Activated T-cell treated with anti-CD3 and anti-CD28 coated beads, Interleukin-2, amount 50 U/mL, for 48 hours (primary cell): ENCODE data around the gene SPPL2A.

ENCODE experiments used
- DNase-seq, 2 experiments: peaks; one replicate each; pipeline ENCODE4 v3.0.0-alpha.2; 2020

Gene SPPL2A

DNA sequence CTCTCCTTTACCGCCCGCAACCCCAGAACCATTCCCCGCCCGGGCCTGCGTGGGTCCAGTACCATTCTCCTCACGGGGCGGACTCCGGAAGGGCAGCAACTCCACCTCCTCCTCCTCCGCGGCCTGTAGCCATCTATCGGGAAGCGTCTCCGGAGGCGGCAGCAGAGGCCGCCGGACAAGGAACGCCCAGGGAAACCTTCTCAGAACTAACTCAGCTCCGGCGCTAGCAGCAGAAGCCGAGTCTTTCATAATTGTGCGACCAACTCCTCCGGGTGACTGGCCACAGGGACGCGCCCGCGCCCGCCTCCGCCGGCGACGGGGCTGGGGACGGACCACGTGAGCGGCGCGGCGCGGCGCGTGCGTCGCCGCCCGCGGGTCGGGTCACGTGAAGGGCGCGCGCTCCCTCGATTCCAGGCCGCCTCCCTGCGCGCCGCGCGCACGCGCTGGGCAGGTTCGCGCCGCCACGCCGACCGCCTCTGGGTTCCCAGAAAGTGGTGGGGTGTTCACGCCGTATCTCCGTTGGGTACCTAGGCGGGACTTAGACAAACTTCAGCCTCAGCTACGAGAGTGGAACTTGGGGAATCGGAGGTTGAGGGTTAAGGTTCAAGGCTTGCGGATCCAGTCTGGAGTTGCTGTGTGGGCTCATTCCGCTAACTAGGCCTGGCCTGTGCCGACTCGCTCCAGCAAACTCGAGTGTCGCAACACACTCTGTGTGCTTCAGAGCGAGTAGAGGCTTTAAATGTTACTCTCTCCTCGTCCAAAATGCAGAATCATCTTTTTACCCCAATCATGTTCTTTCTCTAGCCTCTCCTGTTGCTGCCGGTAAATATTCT, 78.8 kb downstream of the SPPL2A start, which contains the start of gene TRPM7:
Gene TRPM7, minus strand, starts transcription at position 329 of the 833 bp plus-strand sequence. Its CDS starts 264 bp downstream, at position 65.
- DNase-seq: peak; percentile 91 to 95

DNA sequence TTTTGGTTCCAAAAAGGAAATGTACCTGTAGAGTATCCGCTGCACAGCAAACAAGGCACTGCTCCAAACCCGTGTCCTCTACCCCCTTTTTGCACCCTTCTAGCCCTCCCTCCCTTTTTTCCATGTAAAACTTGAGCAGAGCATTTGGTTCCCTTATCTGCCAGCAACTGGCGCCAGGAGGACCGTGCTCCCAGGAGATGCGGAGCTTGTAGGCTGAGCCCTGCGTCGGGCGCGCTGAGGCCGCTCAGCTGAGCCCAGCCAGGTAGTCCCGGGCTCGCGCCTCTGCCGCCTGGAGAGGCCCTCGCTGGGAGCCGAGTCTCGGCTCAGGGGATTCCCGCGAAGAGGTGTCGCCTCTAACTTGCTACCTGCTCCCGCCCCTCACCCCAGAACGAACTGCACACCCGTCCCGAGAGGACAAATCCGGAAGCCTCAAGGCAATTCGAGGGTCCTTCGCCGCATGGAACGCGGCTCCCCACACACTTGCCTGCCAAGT, 79.5 kb downstream of the SPPL2A start:
- DNase-seq: peak; percentile 83 to 86

DNA sequence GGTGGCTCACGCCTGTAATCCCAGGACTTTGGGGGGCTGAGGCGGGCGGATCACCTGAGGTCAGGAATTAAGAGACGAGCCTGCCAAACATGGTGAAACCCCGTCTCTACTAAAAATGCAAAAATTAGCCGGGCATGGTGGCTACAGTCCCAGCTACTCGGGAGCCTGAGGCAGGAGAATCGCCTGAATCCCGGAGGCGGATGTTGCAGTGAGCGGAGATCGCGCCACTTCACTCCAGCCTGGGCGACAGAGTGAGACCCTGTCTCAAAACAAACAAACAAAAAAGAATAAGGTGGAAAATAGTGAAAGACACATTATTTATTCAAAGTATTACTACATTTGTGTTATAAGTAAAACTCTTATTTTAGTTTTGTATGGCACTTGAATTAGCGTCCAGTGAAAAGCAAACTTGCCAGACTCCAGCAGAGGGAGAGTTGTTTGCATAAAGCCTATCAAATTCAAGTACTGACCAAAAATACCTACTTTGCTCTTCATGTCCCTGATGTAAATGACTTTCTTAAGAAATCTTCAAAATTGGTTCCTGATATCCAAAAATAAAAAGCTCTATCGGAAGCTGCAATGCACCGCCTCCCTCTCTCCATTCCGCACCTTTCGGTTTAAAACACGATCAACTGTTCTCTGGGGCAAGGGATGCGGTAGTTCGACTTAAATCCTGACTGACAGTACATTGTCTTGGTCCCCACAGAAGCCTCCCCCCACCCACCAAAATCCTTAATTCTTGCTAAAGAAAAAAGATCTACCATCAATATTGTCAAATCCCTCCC, 80.1 kb downstream of the SPPL2A start:
- DNase-seq: no peak

DNA sequence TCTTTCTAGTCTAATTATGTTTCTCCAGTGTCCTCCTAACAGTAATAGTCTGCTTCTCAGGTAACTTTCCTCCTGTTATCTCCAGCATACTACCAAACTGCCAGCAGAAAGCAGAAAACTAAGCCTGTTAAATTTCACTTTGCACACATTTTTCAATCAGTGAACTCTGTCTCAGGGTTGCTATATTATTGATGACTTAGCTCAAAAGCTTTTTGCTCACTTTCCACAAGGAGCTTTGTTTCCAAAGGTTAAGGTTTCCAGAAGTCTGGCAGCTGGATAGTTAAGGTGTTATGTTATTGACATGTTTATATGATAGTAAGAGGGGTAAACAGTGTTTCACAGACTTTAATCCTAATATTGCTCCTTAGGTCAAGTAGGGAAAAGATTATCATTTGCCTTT, 84.0 kb downstream of the SPPL2A start:
- DNase-seq: no peak

DNA sequence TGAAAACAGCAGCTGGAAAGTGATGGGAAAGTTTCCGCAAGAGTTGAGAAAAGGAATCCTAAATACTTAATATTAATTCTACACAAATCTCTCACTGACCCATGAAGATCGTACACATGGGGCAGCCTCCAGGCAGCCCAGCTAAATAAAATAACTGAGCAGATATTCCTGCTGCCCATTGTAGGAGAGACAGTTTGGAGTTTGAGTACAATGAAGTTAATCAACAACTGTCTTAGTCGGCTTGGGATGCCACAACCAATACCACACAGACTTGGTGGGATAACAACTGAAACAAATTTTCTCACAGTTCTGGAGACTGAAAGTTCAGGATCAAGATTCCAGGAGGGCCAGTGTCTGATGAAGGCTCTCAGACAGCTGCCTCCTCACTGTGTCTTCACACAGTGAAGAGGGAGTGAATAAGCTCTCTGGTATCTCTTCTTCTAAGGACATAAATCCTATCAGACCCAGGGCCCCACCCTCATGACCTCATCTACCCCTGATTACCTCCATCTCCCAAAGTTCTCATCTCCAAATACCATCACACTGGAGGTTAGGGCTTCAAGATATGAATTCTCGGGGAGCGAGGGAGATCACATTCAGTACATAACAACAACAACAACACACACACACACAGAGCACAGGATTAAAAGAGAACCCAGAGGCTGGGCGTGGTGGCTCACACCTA, 88.6 kb downstream of the SPPL2A start:
- peak in 1 of 2 experiments; percentile 10 for DNase-seq

DNA sequence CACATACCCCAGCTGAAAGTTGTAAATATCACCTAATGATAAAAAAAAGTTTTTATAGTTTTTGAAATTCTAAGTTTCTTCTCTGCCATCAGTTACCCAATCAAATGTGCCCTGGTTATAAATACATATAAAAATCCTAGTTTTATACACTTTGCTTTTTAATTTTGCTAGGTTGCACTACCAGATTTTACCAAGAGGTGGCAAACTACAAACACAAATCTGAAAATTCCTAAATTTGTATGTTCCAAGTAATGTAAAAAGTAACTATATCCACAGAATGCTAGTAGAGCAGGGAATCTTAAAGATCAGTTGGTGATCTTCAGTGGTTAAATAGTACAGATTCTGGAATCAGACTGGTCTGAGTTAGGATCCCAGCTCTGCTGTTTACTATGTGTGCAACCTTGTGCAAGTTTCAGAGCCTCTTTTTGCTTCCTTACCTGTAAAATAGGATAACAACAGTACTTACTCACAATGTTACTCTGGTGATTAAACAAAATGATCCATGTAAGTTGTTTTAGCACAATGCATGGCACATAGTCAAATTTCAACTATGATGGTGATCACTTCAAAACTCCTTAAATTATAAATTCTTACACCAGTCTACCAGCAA, 89.9 kb downstream of the SPPL2A start:
- DNase-seq: no peak

DNA sequence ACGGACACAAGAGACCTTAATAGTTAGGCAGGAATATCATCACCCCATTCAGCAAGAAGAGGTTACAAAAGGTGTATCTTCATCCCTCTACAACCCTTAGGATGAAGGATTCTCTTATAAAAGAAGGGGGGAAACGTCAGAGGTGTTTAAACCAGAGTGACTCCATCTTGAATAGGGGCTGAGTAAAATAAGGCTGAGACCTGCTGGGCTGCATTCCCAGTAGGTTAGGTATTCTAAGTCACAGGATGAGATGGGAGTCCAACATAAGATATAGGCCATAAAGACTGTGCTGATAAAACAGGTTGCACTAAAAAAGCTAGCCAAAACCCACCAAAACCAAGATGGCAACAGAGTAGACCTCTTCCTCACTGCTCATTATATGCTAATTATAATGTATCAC, 95.4 kb downstream of the SPPL2A start:
- DNase-seq: no peak

DNA sequence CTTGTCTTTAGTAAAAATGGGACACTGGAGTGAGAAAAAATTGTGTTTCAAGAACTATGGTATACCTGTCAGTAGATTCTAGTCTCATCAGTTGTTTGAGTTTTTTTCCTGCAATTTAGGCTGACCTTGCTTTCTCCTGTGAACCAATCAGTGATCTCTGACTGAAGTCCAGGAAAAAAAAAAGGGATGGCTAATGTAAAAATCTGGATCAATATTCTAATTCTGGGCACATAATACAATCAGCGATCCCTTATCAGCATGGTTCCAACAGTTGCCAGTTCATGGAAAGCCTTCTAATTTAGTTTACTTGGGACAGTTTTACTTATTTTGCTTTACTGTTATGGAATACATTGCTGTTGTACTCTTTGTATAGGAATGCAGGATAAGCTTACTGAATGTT, 95.9 kb downstream of the SPPL2A start:
- DNase-seq: no peak

DNA sequence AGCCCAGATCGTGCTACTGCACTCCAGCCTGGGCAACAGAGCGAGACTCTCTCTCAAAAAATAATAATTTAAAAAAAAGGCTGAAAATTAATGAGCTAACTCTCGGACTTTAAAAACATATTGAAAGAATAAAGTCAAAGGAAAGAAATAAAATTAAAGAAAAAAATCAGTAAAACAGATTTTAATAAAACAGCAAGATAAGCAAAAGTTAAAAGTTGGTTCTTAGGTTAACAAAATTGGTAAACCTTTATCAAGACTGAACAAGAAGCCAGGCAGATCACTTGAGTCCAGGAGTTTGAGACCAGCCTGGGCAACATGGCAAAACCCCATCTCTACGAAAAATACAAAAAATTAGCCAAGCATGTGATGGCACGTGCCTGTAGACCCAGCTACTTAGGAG, 99.6 kb downstream of the SPPL2A start:
- DNase-seq: no peak

DNA sequence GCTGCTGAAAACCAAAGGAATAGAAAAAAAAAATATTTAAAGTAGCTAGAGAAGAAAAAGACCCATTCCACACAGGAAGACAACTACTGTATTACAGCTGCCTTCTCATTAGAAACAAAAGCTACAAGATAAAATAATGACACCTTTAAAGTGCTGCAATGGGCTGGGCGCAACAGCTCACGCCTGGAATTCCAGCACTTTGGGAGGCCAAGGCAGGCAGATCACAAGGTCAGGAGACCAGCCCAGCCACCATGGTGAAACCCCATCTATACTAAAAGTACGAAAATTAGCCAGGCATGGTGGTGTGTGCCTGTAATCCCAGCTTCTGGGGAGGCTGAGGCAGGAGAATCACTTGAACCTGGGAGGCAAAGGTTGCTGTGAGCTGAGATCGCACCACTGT, 110.0 kb downstream of the SPPL2A start:
- DNase-seq: no peak

DNA sequence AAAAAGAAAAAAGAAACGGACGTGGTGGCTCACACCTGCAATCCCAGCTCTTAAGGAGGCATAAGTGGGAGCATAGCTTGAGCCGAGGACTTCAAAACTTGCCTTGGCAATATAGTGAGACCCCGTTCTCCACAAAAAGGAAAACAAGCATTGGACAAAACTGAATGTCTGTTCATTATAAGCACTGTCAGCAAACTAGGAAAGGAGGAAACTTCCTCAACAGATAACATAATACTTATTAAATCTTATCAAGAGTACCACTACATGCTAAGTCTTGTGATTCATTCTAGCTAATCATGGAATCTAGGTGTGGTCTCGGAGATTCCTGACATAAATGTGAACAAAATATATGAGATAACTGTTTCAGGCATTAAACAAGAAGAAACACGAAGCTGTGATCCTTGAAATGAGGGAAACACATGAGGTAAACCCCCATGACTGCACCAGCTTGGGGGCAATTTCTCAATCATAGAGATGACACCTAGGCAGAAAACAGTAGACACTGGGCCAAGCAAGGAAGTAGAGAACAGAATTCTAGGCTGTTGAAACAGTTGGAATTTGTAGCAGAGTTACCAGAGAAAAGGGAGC, 112.3 kb downstream of the SPPL2A start:
- DNase-seq: no peak

DNA sequence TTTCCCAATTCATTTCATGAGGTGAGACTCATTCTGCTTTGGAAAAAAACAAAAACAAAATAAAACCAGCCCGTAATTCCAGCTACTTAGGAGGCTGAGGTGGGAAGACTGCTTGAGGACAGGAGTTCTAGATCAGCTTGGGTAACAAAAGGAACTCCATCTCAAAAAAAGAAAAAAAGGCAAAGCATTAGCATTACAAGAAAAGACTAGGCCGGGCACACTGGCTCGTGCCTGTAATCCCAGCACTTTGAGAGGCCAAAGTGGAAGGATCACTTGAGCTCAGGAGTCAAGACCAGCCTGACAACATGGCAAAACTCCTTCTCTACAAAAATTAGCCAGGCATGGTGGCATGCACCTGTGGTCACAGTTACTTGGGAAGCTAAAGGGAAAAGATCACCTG, 112.8 kb downstream of the SPPL2A start:
- DNase-seq: no peak
